HEK293T (cell line): ENCODE measurements around the gene LGALS12.
"Not testable (repeated sequence)": the region's sequence is repeated elsewhere in the genome, so short reads cannot be mapped to it uniquely, and the experiment has no call there.

Source experiments
- CTCF ChIA-PET: fragments of 350-600 bp; formaldehyde crosslinking; extraction: SDS; loops from one replicate; lab custom pipeline; 2021; ENCODE audit warnings: antibody characterized with exemption, inconsistent platforms; lab: Yijun Ruan, JAX
- POLR2A ChIA-PET: fragments of 350-600 bp; formaldehyde crosslinking; extraction: SDS; loops from one replicate; lab custom pipeline; 2020; ENCODE audit warnings: antibody characterized with exemption, inconsistent platforms; lab: Yijun Ruan, JAX
- DNase-seq: peaks from one replicate; pipeline ENCODE4 v3.0.0; 2012; ENCODE audit warnings: mixed read lengths; ENCODE audit errors: extremely low spot score
- ARNT ChIP-seq: fragments of 450-650 bp; IDR thresholded peaks from 2 replicates; pipeline ENCODE4 v1.6.1; 2017; ENCODE audit warnings: mild to moderate bottlenecking
- BHLHE40 ChIP-seq: fragments of 450-650 bp; IDR thresholded peaks from 2 replicates; pipeline ENCODE4 v1.6.1; 2016; ENCODE audit warnings: mild to moderate bottlenecking, moderate library complexity, borderline replicate concordance
- CTBP1 ChIP-seq: fragments of 450-650 bp; IDR thresholded peaks from 2 replicates; pipeline ENCODE4 v1.6.1; 2016; ENCODE audit warnings: borderline replicate concordance
- ELF4 ChIP-seq: fragments of 450-650 bp; IDR thresholded peaks from 2 replicates; pipeline ENCODE4 v1.6.1; 2017; ENCODE audit warnings: antibody characterized with exemption
- FOXA1 ChIP-seq: fragments of 450-650 bp; IDR thresholded peaks from 2 replicates; pipeline ENCODE4 v1.6.1; 2016; ENCODE audit warnings: mild to moderate bottlenecking
- FOXK2 ChIP-seq: fragments of 450-650 bp; IDR thresholded peaks from 2 replicates; pipeline ENCODE4 v1.6.1; 2016; ENCODE audit warnings: mild to moderate bottlenecking
- FOXM1 ChIP-seq: fragments of 450-650 bp; IDR thresholded peaks from 2 replicates; pipeline ENCODE4 v1.6.1; 2017; ENCODE audit warnings: mild to moderate bottlenecking, borderline replicate concordance
- HDGF ChIP-seq: fragments of 450-650 bp; IDR thresholded peaks from 2 replicates; pipeline ENCODE4 v1.6.1; 2017; ENCODE audit warnings: antibody characterized with exemption, borderline replicate concordance
- L3MBTL2 ChIP-seq: fragments of 450-650 bp; conservative IDR thresholded peaks from 2 replicates; pipeline ENCODE4 v1.6.1; 2016; ENCODE audit warnings: mild to moderate bottlenecking
- LEF1 ChIP-seq: fragments of 450-650 bp; IDR thresholded peaks from 2 replicates; pipeline ENCODE4 v1.6.1; 2017; ENCODE audit warnings: mild to moderate bottlenecking, borderline replicate concordance
- NFRKB ChIP-seq: fragments of 450-650 bp; IDR thresholded peaks from 2 replicates; pipeline ENCODE4 v1.6.1; 2016; ENCODE audit warnings: mild to moderate bottlenecking, moderate library complexity
- PKNOX1 ChIP-seq: fragments of 450-650 bp; IDR thresholded peaks from 2 replicates; pipeline ENCODE4 v1.6.1; 2016
- SP1 ChIP-seq: fragments of 450-650 bp; IDR thresholded peaks from 2 replicates; pipeline ENCODE4 v1.6.1; 2017
- SUZ12 ChIP-seq: fragments of 450-650 bp; IDR thresholded peaks from 2 replicates; pipeline ENCODE4 v1.6.1; 2016; ENCODE audit warnings: mild to moderate bottlenecking
- TARDBP ChIP-seq: fragments of 450-650 bp; IDR thresholded peaks from 2 replicates; pipeline ENCODE4 v1.6.1; 2016
- ZNF384 ChIP-seq: fragments of 450-650 bp; IDR thresholded peaks from 2 replicates; pipeline ENCODE4 v1.6.1; 2016

Gene LGALS12

GRCh38 chr11:63549411-63549810 lies 43.5 kb downstream of the LGALS12 start:
- no peak for DNase-seq
- TF ChIP-seq NFRKB: no peak
- TF ChIP-seq FOXK2: no peak
- TF ChIP-seq PKNOX1: no peak
- TF ChIP-seq SP1: no peak
- TF ChIP-seq FOXA1: no peak
- CTCF ChIA-PET: no interaction called here
- POLR2A ChIA-PET: no interaction called here

GRCh38 chr11:63550156-63550700 lies 44.3 kb downstream of the LGALS12 start:
- POLR2A ChIA-PET, DNase-seq, CTCF ChIA-PET: not testable (repeated sequence)

- DNase-seq: no peak
- ChIA-PET CTCF (no interaction called here), POLR2A (no interaction called here)
- no peak for TF ChIP-seq TARDBP
- no peak for TF ChIP-seq BHLHE40
- TF ChIP-seq SP1: no peak
- TF ChIP-seq HDGF: no peak
- no peak for TF ChIP-seq PKNOX1
- no peak for TF ChIP-seq FOXM1
- no peak for TF ChIP-seq L3MBTL2
- no peak for TF ChIP-seq CTBP1
- no peak for TF ChIP-seq ELF4
- TF ChIP-seq ZNF384: no peak
- no peak for TF ChIP-seq ARNT
- TF ChIP-seq FOXK2: no peak
- TF ChIP-seq SUZ12: no peak
- TF ChIP-seq NFRKB: no peak
- no peak for TF ChIP-seq FOXA1
- no peak for TF ChIP-seq LEF1
Observed at GRCh38 chr11:63551091-63551888, 45.4 kb downstream of the LGALS12 start.

GRCh38 chr11:63551889-63552266 lies 46.0 kb downstream of the LGALS12 start:
- ChIA-PET POLR2A (no interaction called here), CTCF (no interaction called here)
- no peak for DNase-seq
- TF ChIP-seq NFRKB: no peak
- no peak for TF ChIP-seq PKNOX1
- TF ChIP-seq ZNF384: no peak
- no peak for TF ChIP-seq LEF1
- TF ChIP-seq TARDBP: no peak
- no peak for TF ChIP-seq FOXM1
- TF ChIP-seq L3MBTL2: no peak
- TF ChIP-seq CTBP1: no peak
- TF ChIP-seq ARNT: no peak
- no peak for TF ChIP-seq FOXK2
- no peak for TF ChIP-seq SUZ12
- TF ChIP-seq BHLHE40: no peak
- no peak for TF ChIP-seq ELF4
- TF ChIP-seq HDGF: no peak
- TF ChIP-seq FOXA1: no peak

GRCh38 chr11:63552921-63553320 lies 47.0 kb downstream of the LGALS12 start:
- TF ChIP-seq ZNF384: no peak
- TF ChIP-seq ELF4: no peak
- no peak for TF ChIP-seq FOXK2
- no peak for TF ChIP-seq SUZ12
- no peak for TF ChIP-seq SP1
- no peak for TF ChIP-seq FOXA1
- no peak for TF ChIP-seq NFRKB
- TF ChIP-seq LEF1: no peak
- ChIA-PET CTCF (no interaction called here), POLR2A (no interaction called here)
- DNase-seq: no peak

GRCh38 chr11:63553759-63554158 lies 47.9 kb downstream of the LGALS12 start:
- ChIA-PET POLR2A (no interaction called here), CTCF (no interaction called here)
- no peak for TF ChIP-seq ARNT
- no peak for TF ChIP-seq LEF1
- no peak for TF ChIP-seq PKNOX1
- TF ChIP-seq L3MBTL2: no peak
- no peak for TF ChIP-seq ZNF384
- TF ChIP-seq FOXK2: no peak
- no peak for TF ChIP-seq SP1
- no peak for TF ChIP-seq SUZ12
- TF ChIP-seq NFRKB: no peak
- no peak for TF ChIP-seq BHLHE40
- no peak for TF ChIP-seq FOXA1
- no peak for DNase-seq
